Fibroblast of skin of scalp (primary cell): ENCODE results near the gene GALNT14.

Experiments
- DNase-seq: peaks from one replicate; pipeline ENCODE4 v3.0.0-alpha.2; 2013

Gene GALNT14

DNA sequence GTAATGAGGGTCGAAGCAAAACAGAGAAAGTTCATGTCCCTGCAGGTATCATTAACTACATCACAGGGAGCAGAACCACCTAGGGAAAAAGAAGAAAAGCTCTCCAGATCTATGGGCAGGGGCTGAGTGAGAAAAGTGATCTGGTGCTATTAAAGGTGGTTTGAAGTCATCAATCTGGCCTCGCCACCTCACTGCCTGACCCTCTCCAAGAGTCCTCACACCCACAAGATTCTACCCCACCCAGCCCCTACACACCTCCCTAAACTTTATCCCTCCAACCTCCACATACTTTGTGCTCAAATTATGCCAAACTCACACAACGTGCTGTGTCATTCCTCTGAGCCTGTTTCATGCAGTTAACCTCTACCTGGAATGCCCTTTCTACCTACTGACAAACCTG is 2.2 kb downstream of the GALNT14 start:
- DNase-seq, result no peak

DNA sequence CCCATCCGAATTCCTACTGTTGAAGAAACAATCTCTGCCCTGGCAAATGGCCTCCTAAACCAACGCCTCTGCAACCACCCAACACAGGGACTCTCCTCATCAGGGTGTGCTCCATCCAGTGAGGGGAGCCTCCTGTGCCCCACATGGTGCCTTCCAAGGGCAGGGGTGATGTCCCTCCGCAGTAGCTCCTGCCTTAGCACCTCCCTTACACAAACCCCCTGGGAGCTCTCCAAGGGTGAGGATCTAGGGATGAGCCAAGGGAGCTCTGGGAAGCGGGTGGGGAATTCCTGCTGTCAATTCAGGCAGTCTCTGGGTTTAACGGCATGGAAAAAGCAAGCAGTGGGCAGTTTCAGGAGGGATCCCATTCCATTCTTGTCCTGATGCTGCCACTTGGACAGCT is 3.8 kb downstream of the GALNT14 start:
- no peak for DNase-seq

DNA sequence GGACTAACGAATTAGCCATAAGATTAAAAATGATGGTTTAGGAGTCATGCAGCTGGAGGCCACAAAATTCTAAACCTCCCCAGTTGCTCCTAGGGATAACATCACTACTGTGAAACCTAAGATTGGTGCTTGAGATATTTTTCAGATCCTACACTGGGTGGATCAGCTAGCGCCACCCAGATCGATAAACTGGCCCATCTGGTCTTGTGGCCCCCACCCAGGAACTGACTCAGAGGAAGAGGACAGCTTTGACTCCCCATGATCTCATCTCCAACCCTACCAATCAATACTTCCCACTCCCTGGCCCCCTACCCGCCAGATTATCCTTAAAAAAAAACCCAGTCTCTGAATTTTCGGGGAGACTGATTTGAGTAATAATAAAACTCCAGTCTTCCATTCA is 5.5 kb downstream of the GALNT14 start:
- DNase-seq, result no peak

DNA sequence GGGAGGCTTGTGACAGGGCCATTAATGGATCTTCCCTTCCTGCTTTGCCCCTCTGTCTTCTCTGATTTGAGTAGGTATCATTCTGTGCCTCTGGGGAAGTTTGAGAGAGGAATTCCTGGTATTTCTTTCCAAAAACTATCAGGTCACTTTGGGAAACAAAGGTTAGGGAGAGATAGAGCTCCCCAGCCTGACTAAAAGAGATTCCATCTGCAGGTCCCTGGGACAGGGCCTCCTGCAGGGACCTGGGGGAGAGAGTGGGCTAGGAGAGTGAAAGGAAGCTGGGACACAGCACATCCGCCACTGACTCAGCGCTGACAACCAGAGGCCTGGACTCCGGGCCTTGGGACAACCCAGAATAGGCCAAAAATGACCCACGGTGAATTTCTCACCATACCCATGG is 6.4 kb downstream of the GALNT14 start:
- no peak for DNase-seq

DNA sequence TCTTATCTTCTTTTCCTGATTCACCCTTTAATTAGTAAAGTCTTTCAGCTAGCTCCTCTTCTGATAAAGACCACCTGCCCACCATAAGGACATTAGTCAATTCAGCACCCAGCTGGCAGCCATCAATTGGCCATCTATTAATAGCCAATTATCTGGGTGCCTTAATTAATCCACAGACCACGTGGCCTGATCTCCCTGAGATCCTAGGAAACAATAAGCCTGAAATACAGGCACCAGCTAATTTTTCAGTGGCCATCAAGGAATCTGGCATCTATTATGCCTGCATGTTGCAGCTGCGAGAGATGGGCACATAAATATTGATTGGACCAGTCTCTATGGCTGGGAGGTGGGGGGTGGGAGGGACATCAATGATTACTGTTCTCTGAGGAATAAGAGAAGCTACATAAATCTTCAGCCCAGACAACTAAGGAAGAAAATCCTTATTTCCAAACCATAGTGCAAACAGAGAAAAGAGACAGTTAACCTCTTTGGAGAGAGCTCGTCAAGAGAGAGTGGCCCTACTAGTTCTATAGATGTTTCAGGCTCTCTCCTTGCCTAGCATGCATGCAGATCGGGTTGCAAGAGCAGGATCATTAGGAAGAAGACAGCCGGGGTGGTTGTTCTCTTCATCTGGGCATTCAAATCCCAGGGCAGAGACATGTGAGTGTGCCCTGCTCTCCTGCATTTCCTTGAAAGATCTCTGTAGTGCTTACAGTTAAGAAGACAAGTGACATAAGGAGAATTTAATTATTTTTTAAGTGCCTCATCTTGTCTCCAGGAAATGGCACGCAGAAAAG is 8.7 kb downstream of the GALNT14 start:
- DNase-seq, result no peak

- DNase-seq, result no peak
Observed at GRCh38 chr2:31127931-31128330, 10.3 kb downstream of the GALNT14 start.

- DNase-seq, result peak; percentile 54
Observed at GRCh38 chr2:31125918-31126695, 12.1 kb downstream of the GALNT14 start.

- DNase-seq, result no peak
Observed at GRCh38 chr2:31124904-31125303, 13.3 kb downstream of the GALNT14 start.

DNA sequence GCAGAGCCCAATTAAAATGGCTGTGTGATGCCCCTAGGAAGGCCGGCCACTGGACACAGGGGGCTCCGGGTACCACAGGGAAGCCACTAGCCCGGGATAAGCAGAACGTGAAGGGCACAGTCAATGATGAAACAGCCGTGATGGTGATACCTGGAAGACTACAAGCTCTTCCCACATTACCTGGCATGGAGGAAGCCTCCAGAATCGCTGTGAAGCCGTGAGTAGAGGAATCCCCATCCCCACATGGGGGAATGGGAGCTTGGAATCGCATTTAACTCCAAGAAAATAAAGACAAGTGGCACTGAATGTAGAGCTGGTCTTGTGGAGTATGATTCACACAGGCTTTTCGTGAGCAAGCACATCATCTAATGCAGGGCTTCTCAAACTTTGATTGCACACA is 16.1 kb downstream of the GALNT14 start:
- no peak for DNase-seq

DNA sequence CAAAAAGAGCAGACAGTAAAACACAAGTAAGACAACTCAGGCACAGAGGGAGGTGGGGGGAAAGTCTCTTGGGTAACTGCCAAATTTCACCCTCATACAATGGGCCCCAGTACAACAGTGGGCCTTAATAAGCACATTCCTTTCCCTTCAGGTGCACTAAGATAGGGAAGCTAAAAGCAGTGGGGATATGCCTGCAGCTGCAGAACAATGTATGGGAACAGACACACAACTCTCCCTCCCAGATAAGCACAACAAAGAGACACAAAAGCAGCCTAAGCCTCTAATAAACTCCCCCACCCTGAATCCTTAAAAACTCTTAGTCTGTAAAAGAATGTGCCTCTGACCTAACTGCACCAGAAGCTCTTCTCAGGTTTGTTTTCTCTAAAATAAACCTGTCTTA is 24.5 kb downstream of the GALNT14 start:
- no peak for DNase-seq

GRCh38 chr2:31112544-31112943 is 25.7 kb downstream of the GALNT14 start:
- DNase-seq, result no peak

DNA sequence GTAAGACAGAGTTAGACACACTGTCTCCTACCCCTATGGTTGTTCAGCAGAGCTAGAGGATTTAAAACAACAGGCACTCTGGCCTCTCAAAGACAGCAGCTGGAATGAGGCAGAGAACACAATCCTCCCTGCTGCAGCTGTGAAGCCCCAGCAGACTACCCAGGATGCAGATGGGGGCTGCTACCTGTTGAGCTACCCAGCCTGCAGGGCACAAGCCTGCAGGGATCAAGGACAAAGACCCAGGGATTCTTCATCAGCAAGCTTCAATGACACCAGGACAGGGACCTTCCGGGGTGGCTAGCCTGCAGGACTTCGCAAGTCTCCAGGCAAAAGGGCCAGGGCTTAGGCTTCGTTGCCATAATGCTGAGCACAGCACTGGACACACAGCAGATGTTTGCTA is 27.2 kb downstream of the GALNT14 start:
- no peak for DNase-seq

DNA sequence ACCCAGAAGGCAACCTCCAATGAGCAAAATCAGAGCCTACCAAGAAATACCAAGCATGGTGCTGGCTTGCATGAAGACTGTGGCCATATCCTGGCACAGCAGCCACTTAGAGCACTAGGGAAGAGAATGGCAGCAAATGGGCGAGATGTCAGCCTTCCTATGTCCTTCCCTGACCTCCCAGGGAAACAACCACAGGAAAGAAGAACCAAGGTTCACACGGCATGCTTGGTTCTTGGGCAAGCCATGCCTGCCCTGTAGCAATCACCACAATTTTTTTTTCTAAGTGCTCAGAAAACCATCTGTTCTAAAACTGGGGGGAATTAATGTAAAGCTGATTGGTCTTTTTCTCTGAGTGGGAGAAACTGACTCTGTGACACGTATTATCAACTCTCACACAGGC is 27.8 kb downstream of the GALNT14 start:
- DNase-seq, result no peak

DNA sequence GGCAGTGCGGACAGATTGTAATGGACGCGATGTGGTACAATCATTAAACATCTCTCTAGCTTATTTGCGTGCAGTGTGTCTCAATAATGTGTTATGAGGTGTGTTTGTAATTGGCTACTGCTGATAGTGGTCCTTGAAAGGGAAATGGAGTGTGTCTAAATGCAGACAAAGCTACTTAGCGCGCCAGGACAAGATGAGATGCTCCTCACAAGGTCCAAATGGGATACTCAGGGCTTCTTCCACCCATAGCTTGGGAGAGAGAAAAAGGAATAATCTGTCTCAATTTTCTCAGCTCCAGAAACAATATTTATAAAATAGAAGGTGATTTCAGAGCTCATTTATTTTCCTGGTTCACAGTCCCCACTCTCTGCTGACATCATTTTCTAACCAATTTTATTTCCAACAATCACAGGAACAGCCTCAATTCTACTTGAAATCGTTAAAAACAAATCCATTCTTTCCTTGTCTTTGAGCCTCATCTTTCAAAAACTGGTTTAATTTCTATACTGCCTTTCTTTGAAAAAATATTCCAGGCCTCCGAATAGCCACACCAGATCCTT is 28.5 kb downstream of the GALNT14 start:
- DNase-seq, result no peak

- no peak for DNase-seq
Observed at GRCh38 chr2:31108561-31109286, 29.5 kb downstream of the GALNT14 start.

GRCh38 chr2:31107591-31108300 is 30.5 kb downstream of the GALNT14 start:
- peak; percentile 42 for DNase-seq

GRCh38 chr2:31101701-31102100 is 36.5 kb downstream of the GALNT14 start:
- no peak for DNase-seq

- peak; percentile 30 for DNase-seq
Observed at GRCh38 chr2:31097962-31098613, 40.2 kb downstream of the GALNT14 start.

GRCh38 chr2:31090188-31090587 is 48.1 kb downstream of the GALNT14 start:
- DNase-seq, result no peak

- DNase-seq, result no peak
Observed at GRCh38 chr2:31089645-31090044, 48.6 kb downstream of the GALNT14 start.

DNA sequence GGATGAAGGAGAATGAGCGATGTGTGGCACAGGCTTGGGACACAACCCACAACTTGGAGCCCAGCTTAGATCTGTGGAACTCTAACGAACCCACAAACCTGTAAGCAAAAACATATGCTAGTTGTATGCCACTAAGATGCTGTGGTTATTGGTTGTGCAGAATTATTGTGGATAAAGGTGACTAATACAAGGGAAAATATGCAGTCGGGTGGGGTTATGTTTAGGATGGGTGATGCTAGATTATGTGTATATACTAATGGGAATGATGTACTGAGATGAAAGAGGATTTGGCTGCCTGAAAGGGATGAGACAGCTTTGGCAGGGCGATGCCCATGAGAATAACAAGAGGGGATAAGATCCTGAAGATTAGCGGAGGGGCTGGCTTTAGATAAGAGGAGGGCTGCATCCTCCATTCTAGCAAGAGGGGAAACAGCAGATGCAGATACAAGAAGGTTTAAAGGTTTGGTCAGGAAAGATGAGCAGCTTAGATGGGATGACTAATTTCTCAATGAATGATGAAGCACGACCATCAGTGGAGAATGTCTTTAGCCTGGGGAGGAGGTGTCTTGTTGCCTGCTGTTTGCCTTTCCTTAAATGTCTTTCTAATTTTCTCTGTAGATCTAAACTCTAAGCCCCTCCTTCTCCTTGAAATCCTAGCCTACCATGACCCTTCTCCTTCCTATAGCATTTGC is 49.6 kb downstream of the GALNT14 start:
- peak; percentile 58 for DNase-seq
